Brain pericyte (primary cell): ENCODE results near the gene TSEN2.
"Not testable (repeated sequence)": the region's sequence is repeated elsewhere in the genome, so short reads cannot be mapped to it uniquely, and the experiment has no call there.

Experiments used
- DNase-seq: peaks from one replicate; pipeline ENCODE4 v3.0.0-alpha.2; 2012; ENCODE audit warnings: low read depth, low spot score

TSEN2 gene

GRCh38 chr3:12484198-12484982 is at the start of gene TSEN2:
TSEN2 (plus strand) TSS chr3:12484480; CDS start chr3:12489801, 5,321 bp downstream.
- peak; percentile 90 for DNase-seq

DNA sequence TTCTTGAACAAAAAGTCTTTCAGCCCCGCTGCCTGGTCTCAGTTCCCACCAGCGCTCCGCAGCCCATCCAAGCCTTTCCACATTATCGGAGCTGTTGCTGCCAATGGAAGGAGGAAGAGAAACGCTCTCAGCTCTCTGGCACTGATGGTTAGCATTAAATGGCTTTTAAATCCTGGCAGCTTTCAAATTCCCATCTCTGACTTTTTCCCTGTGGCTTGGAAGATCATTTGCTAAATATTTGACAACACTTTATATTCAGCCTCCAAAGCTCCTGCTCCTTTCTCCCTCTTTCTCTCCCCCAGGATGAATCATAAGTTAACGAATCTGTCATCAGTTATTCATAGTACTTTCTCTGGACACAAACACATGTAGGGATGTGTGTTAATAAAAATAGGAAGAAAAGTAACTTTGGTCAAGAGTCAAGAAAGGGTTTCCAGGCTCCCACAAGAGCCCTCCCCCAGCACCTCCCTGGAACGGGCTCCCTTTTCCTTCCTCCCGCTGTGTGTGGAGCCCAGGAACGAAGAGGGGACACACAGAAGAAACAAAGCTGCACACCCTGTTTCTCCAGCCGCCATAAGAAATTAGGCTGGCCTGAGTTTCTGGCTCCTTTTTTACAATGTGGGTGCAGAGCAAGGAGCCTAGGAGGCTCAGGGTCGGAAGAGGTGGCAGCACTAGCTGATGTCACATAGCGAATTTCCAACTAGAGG is 47.6 kb upstream of the TSEN2 start:
- DNase-seq, result no peak

- no peak for DNase-seq
These were observed 47.1 kb upstream of the TSEN2 start for GRCh38 chr3:12437221-12437605.

- DNase-seq, result no peak
These were observed 46.4 kb upstream of the TSEN2 start for GRCh38 chr3:12437861-12438260.

DNA sequence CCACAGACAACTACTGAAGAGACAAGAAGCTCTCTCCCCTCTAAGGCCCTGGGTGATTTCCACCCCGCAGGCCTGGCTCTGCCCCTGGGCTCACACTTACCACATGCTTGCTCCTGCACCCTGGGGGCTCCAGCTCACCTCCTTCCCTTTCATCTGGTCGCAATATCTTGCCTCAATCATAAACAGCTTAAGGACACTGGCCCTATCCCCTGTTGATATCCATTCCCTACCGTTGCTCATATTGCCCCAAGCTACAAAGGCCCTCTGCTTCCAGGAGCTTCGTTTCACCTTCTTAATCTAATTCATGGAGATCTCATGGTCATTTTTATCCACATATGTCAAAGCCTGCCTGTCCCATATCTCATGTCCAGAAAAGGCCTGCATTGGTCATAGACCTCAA is 46.0 kb upstream of the TSEN2 start:
- no peak for DNase-seq

DNA sequence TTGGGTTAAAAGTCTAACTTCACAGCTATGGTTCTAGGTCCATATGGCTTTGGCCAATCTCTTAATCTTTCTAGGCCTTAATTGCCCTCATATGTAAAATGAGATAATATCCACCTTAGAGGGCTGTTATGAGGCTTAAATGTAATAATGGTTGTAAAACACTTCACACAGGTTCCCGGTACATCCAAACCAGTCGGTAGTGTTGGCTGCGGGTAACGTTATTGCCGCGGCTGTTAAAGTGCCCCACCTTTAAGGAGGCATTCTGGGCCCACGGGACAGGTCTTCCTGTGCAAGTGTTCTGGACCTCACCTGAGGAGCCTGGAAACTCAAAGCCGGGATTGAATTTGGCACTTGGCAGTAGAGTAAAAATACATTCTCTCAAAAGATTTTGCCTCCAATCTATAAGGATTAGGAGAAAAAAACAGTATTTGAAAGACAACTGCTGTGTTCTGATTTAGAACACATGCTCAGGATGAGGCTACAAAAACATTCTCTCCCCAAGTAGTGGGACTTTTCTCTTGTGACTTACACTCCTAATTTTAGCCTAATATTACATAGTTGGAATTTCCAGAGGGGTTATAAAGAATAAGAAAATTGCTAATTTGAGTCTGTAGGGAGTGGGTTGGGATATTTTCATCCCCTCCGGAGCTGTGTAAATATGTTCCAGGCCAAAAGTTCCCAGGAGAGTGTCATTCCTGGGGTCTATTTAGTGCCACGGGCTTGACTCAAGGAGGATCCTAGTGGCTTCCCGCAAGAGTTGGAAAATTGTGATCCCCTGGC is 44.9 kb upstream of the TSEN2 start:
- DNase-seq, result no peak

DNA sequence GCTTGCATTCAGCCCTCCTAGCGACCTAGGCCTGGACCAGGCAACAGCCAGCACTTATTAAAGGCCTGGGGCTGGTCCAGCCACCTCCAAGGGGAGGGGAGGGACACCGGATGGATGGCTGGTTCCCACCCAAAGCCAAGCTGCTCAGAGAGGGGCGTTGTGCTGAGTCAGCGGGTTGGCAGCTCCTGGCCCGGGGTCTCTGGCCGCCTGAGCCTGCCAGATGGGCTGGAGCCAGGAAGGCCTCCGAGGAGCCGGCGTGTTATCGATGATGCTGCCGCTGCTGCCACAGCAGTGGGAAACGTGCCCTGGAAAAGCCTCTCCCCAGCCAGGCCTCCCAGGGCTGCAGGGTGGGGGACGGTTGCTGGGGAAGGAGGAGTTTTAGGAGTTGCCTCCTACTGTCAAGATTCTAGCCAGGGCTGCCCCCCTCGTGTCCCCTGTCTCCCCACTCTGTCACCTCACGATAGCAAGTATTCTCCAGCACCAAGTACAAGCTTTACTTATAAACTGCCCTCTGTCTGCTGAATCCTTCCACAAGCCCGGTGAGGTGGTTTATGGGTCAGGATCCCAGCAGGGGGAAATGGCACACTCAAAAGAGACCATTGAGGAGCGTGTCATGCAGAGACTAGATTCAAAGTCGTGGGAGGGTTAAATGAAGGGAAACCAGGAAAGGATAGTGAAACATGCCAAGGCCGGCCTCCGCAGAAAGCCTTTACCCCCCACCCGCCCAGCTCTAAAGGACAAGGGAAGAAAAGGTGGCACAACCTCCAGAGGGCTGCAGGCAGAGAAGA is 43.2 kb upstream of the TSEN2 start:
- peak; percentile 49 for DNase-seq

DNA sequence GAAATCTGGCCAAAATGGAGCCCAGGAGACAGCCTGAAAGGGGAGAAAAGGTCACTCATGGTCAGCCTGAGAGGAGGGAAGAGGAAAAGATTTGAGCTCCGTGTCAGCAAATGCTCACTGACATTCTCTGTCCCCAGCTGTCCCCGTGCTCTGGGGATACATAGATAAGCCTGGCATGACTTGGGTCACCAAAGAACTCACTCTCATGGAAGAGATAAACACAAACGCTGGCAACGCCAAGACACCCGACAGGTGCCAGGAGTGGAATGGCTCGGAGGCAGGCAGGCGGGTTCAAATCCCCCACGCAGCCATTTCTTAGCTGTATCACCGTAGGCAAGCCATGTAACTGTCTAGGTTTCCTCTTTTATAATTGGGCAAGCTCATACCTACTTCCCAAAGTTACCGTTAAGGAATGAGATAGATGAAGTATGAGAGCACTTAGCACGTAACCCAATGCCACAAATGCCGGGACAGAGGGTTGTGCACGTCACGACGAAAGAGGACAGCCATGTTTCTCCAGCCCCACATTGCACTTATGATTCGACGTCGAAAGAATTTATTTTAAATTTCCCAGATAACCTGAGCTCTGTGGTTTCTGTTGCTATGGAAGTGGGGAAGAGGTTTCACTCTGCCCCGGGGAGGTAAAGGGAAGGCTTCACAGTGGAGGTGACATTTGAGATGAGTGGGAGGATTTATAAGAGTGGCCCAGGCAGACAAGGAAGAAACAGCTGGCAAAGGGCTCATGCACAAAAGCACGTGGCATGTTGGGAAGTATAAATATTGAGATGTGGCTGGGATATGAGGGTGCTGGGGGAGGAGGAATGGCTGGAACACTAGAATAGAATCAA is 41.4 kb upstream of the TSEN2 start:
- no peak for DNase-seq

DNA sequence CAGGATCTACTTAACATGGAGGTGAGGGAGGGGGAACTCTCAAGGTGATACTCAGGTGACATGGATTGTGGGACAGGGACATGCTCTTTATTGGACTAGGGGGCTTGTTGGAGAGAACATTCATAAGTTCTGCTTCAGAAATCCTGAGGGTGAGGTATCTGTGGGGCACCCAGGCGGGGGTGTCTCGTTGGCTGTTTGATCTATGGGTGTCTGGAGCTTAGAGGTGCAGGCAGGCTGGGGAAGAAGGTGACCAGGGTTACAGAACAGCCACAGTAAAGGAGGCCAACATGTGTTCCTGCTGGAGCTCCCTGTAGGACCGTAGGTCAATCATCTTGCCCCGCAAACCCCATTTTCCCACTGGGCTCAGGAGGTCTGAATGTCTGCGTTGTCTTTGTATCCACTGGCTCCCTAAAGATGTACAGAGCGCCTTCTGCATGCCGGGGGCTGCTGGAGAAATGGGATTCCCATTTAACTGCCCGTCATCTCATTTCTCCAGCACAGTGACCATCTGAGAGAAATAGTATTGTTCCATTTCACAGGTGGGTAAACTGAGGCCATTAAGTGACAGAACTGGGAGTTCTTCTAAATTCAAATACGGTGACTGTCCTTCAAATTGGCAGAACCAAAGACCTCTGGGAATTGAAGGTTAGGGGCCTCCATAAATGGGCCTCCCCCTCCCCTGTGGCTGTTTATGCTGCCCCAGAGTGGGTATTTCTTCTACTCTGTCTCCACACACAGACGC is 40.3 kb upstream of the TSEN2 start:
- no peak for DNase-seq

- no peak for DNase-seq
These were observed 39.5 kb upstream of the TSEN2 start for GRCh38 chr3:12444582-12445471.

DNA sequence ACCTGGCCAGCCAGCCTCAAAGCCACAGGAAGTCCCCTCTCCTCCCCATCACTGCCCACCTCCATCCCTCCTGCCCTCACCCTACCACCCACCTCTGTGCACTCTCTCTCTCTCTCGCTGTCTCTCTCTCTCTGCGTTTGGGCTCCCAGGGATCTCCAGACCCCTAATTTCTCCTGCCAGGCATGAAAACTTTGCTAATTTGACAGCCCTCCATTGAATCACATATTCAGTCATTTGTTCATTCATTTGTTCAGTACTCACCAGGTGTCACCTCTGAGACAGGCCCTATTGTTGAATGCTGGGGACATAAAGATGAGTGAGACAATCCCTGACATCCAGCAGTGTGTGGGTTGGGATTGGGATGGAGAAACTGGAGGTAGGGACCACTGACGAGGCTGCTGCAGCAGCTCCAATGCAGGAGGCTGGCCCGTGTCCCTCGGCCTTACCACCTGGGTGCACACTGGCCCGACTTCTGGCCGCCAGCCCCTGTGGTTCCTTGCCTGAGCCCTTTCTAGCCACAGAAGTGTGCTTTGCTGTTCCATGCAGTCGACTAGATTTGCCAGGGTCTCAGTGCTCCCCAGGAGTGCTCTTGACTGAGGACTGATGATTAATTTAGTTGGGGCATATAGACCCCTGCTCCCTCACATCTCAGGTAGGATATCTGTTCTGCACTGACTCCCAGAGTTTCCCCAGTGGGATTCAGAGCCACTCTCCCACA is 38.6 kb upstream of the TSEN2 start:
- DNase-seq, result no peak

DNA sequence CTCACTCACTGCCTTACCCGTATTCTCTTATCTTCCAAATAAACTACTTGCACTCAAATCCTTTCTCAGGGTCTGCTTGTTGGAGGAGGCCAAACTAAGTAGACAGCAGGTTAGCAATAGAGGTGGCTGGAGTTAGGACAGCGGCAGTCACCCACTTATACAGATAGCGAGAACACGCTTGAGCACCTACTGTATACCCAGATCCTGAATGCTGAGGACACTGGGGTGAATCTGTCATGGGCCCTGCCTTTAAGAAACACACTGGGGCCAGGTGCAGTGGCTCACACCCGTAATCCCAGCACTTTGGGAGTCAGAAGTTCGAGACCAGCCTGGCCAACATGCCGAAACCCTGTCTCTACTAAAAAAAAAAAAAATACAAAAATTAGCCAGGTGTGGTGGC is 38.0 kb upstream of the TSEN2 start:
- DNase-seq, result no peak

GRCh38 chr3:12447075-12447474 is 37.2 kb upstream of the TSEN2 start:
- DNase-seq, result no peak

- not testable (repeated sequence) for DNase-seq
These were observed 35.7 kb upstream of the TSEN2 start for GRCh38 chr3:12448404-12449202.

DNA sequence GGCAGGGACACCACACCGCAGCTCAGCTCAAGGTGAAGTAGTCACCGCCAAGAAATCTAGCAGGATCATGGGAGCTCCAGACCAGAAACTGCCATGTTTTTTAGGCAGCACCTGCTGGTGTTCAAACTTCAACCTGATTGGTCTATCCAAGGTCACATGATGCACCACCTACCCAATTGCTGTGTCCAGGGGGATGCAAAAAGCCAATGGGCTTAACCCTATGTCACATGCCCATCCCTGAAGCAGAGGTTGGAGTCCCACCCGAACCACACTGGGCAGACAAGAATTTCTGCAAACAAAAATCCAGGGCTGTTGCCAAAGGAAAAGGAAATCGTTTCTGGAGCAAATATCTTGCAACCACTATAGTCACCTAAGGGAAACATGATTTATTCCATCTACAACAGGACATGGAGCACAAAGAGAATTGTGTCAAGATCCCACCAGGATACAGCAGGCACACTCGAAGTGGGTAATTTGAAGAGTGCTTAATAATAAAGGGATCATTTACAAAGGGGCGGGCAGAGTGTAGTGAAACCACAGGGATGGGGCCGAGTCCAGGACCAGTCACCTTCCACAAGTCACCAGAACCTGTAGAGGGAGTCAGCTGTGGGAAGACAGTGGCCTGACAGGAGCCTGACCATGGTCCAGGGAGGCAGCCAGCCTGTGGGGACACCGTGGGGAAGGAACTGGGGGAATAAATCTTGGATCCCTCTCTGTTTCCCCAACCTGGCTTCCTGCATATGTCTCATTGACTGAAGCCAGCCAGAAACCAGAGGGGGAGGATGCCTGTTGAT is 34.2 kb upstream of the TSEN2 start:
- DNase-seq, result no peak

- DNase-seq, result no peak
These were observed 32.8 kb upstream of the TSEN2 start for GRCh38 chr3:12451481-12451880.

GRCh38 chr3:12451960-12452359 is 32.3 kb upstream of the TSEN2 start:
- no peak for DNase-seq
